OCI-LY7 (cell line): ENCODE results near the gene CDK18. TPM values are rescaled to one million over a fixed set of nuclear protein-coding genes. Genes with fewer than 3 reads are reported as not detected.

ENCODE experiments used
- BruUV-seq: library from RNA; stranded (reverse); fragments of 400-500 nt; replicated peaks from 2 replicates; lab custom pipeline; 2021; lab: Mats Ljungman, UMichigan
- CTCF ChIA-PET: fragments of 300-600 bp; sonication (Branson Sonifier 250); formaldehyde crosslinking; loops from one replicate; lab custom pipeline; 2022; ENCODE audit warnings: antibody characterized with exemption; ENCODE audit not compliant: unreplicated experiment; lab: Charles Lee
- POLR2A ChIA-PET: fragments of 300-600 bp; sonication (Branson Sonifier 250); formaldehyde crosslinking; loops from one replicate; lab custom pipeline; 2022; ENCODE audit warnings: antibody characterized with exemption; lab: Charles Lee
- DNase-seq: peaks from one replicate; pipeline ENCODE4 v3.0.0-alpha.2; 2015; ENCODE audit warnings: low spot score
- H2AFZ ChIP-seq: fragments of 200-600 bp; sonication (generic), shearing (Covaris generic); 2 replicates; pipeline ENCODE4 v1.6.1; 2014; ENCODE audit warnings: mild to moderate bottlenecking, antibody characterized with exemption, low read length, moderate library complexity
- H3K27ac ChIP-seq: fragments of 200-600 bp; sonication (generic); 2 replicates; pipeline ENCODE4 v1.5.1; 2014; ENCODE audit warnings: mixed run types, low read depth, mild to moderate bottlenecking, moderate library complexity, low read length, inconsistent platforms; ENCODE audit not compliant: poor library complexity, severe bottlenecking
- H3K36me3 ChIP-seq: fragments of 200-600 bp; sonication (generic); 2 replicates; pipeline ENCODE4 v1.6.1; 2014; ENCODE audit warnings: mild to moderate bottlenecking, antibody characterized with exemption, low read length, moderate library complexity, mixed read lengths; ENCODE audit not compliant: insufficient read depth
- H3K4me1 ChIP-seq: fragments of 200-600 bp; sonication (generic); 2 replicates; pipeline ENCODE4 v1.5.1; 2014; ENCODE audit warnings: mild to moderate bottlenecking, low read length; ENCODE audit not compliant: insufficient read depth, poor library complexity, severe bottlenecking
- H3K4me2 ChIP-seq: fragments of 200-600 bp; sonication (generic); 2 replicates; pipeline ENCODE4 v1.6.1; 2014; ENCODE audit warnings: mild to moderate bottlenecking, low read length
- H3K4me3 ChIP-seq: fragments of 200-600 bp; sonication (generic); 2 replicates; pipeline ENCODE4 v1.5.1; 2014; ENCODE audit warnings: mild to moderate bottlenecking, low read depth, low read length; ENCODE audit not compliant: poor library complexity, severe bottlenecking
- H3K79me2 ChIP-seq: fragments of 200-600 bp; sonication (generic); 2 replicates; pipeline ENCODE4 v1.6.1; 2016; ENCODE audit warnings: low read depth, mild to moderate bottlenecking, low read length, moderate library complexity, mixed read lengths; ENCODE audit not compliant: insufficient read depth
- H3K9me2 ChIP-seq: fragments of 200-600 bp; sonication (generic); 2 replicates; pipeline ENCODE4 v1.6.1; 2016; ENCODE audit warnings: mild to moderate bottlenecking, low read length, mixed read lengths; ENCODE audit not compliant: insufficient read depth
- H3K9me3 ChIP-seq: fragments of 200-600 bp; sonication (generic); 2 replicates; pipeline ENCODE4 v1.6.1; 2014; ENCODE audit warnings: mild to moderate bottlenecking, mixed run types, low read length, mixed read lengths
- H4K20me1 ChIP-seq: fragments of 200-600 bp; sonication (generic); 2 replicates; pipeline ENCODE4 v1.6.1; 2014; ENCODE audit warnings: mild to moderate bottlenecking, antibody characterized with exemption, low read length, moderate library complexity, mixed read lengths; ENCODE audit not compliant: insufficient read depth
- CTCF ChIP-seq: fragments of 200-600 bp; sonication (generic); conservative IDR thresholded peaks from 2 replicates; pipeline ENCODE4 v1.5.1; 2014; ENCODE audit warnings: mild to moderate bottlenecking, antibody characterized with exemption, low read length, moderate library complexity, mixed read lengths
- EZH2phosphoT487 ChIP-seq: fragments of 200-600 bp; sonication (generic); IDR thresholded peaks from 2 replicates; pipeline ENCODE4 v1.6.1; 2018; ENCODE audit warnings: low read depth, borderline replicate concordance, mild to moderate bottlenecking, mixed run types, antibody characterized with exemption, low read length, moderate library complexity, mixed read lengths
- intact Hi-C: fragments of 100-400 bp; cut with micrococcal nuclease; formaldehyde crosslinking; loops from one replicate; pipeline ENCODE4 v1.10.0; 2022; ENCODE audit not compliant: unreplicated experiment
- total RNA-seq, 2 experiments: library from RNA; depleted of rRNA in 1 of 2; stranded (reverse); fragments of >200 nt in 1 of 2; shearing (Covaris generic) in 1 of 2; gene quantifications; 2 replicates each; pipeline ENCODE4 v1.2.3, GENCODE V29; 2014 to 2022

Gene CDK18
- total RNA-seq, 2 experiments from 2014 or later, result 10.1 to 21.2 TPM

GRCh38 chr1:205512059-205513045 is 7.9 kb downstream of the CDK18 start:
- POLR2A ChIA-PET, result no interaction called here
- Histone ChIP-seq H3K4me1 (no peaks in the 10 kb centered on the region), H3K36me3 (no peaks in the 10 kb centered on the region), H3K4me3 (no peak overlapping the region), H3K79me2 (no peaks in the 10 kb centered on the region), H2AFZ (no peak overlapping the region), H3K4me2 (no peak overlapping the region), H4K20me1 (no peaks in the 10 kb centered on the region; the same call in 1 of the 2 replicates), H3K27ac (no peak overlapping the region), H3K9me2 (no peaks in the 10 kb centered on the region), H3K9me3 (no peaks in the 10 kb centered on the region)
- DNase-seq, result no peak
- TF ChIP-seq CTCF, result no peak
- no peak for TF ChIP-seq EZH2phosphoT487
- CTCF ChIA-PET, result interaction anchor here (1.5 kb wide), 1 partner anchor 12 kb away, joined by 3 read pairs; no protein-coding TSS in a partner anchor
- intact Hi-C loops, result no loop called here
- no TSS peak for BruUV-seq

- no peak overlapping the region for H3K27ac ChIP-seq
- H3K9me3 ChIP-seq, result no peaks in the 10 kb centered on the region
- H2AFZ ChIP-seq, result no peak overlapping the region
- DNase-seq, result no peak
- no peak overlapping the region for H3K4me3 ChIP-seq
- H3K4me1 ChIP-seq, result no peaks in the 10 kb centered on the region
- no peaks in the 10 kb centered on the region for H3K36me3 ChIP-seq
- POLR2A ChIA-PET, result no interaction called here
- TF ChIP-seq EZH2phosphoT487 (no peak), CTCF (no peak)
- H3K4me2 ChIP-seq, result no peak overlapping the region
- BruUV-seq, result no TSS peak
- CTCF ChIA-PET, result interaction anchor here (1.5 kb wide), 1 partner anchor 11 kb away, joined by 3 read pairs; no protein-coding TSS in a partner anchor
- no peaks in the 10 kb centered on the region for H3K79me2 ChIP-seq
- no peaks in the 10 kb centered on the region for H3K9me2 ChIP-seq
- H4K20me1 ChIP-seq, result no peaks in the 10 kb centered on the region; the same call in 1 of the 2 replicates
- intact Hi-C loops, result no loop called here
These were observed 9.3 kb downstream of the CDK18 start for GRCh38 chr1:205513774-205514173.
